Stimulated activated CD8-positive, alpha-beta memory T cell treated with anti-CD3 and anti-CD28 coated beads, Interleukin-7, amount 100 ng/mL, for 4 hours (primary cell): ENCODE measurements around the gene PLOD2.
"Not testable (repeated sequence)": the region's sequence is repeated elsewhere in the genome, so short reads cannot be mapped to it uniquely, and the experiment has no call there.

Experiments
- DNase-seq, 2 donors: peaks; one replicate each; pipeline ENCODE4 v3.0.0-alpha.2; 2020; ENCODE audit warnings: low read depth in 2 of 2

Gene PLOD2

GRCh38 chr3:146139586-146140110 is 21.3 kb downstream of the PLOD2 start:
- no peak for DNase-seq

- DNase-seq, result no peak
Observed at GRCh38 chr3:146138902-146139301, 22.1 kb downstream of the PLOD2 start.

DNA sequence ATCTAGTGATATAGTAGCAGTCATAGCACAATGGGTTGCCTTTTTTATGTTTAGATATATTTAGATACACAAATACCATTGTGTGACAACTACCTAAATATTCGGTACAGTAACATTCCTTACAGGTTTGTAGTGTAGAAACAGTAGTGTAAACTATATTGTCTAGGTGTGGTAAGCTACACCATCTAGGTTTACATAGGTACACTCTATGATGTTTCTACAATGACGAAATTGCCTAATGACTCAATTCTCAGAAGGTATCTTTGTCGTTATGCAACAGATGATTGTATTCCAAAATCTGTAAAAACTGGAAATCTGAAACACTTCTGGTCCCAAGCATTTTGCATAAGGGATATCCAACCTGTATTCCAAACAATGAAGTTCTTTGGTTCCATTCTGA is 24.3 kb downstream of the PLOD2 start:
- DNase-seq, result no peak

DNA sequence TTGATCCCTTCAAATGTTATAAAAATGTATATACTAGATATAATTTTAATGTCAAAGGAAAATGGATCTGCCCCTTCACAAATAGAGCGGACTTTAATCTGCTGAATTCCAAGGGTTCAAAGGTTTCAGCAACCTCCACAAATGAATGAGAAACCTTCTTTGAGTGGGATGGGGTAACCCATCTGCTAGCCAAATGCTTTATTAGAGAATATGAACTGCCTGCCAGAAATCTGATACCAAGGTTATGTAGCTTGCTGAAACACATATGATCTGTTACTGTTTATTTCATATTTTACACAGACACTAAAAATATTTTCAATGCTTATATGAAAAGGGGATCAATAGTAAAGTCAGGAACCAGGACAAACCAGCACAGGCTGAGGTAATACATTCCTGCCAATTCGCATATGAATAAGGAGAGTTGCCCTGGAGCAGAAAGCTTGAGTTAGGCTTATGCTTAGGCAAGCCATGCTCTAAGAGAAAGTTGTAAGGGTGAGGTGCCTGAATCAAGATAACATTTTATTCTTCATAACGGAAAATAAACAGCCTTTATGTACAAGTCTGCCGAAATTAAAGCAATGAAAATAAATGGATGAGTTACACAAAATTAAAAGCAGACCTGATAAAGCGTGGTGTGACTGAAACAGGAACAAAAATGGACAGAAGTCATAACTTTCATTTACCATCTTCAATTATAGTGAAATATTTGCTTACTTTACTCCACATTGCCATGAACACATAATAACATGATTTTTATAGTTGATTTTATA is 26.5 kb downstream of the PLOD2 start:
- DNase-seq, result no peak

GRCh38 chr3:146133441-146133840 is 27.5 kb downstream of the PLOD2 start:
- no peak for DNase-seq

GRCh38 chr3:146131616-146132410 is 29.2 kb downstream of the PLOD2 start:
- DNase-seq, result no peak

DNA sequence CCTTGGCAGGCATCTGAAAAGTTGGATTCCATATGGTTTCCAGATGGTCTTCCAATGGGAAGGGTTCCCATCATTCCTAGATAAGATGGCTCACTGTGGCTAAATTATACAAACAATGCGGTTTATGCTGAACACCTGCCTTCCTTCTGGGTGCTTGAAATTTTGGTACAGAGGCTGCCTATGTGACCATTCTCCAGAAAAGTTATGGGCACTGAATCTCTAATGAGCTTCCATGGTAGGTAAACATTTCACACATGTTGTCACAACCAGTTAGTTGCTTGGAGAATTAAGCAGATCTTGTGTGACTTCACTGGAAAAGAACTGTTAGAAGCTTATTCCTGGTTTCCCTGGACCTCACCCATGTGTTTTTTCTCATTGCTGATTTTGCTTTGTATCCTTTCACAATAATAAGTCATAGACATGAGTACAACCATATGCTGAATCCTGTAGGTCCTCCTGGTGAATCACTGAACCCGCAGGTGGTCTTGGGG is 30.1 kb downstream of the PLOD2 start:
- no peak for DNase-seq

DNA sequence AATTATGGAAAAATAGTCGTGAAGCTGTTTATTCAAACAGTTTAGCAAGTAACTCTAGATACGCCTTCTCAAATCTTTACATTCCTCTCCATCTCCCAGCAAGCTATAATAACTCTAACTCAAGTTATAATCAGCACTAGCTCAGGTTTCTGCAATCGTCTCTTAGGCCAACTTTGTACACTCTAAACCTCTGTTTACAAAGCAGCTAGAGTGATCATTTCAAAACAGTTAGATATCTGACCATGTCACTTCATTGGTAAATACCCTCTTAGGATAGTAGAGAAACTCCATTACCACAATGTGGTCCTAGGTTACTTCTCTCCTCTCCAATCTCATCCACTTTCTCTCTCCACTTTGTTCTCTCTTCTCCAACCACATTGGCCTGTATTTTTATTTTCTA is 31.2 kb downstream of the PLOD2 start:
- no peak for DNase-seq

- DNase-seq, result no peak
Observed at GRCh38 chr3:146128939-146129338, 32.0 kb downstream of the PLOD2 start.

DNA sequence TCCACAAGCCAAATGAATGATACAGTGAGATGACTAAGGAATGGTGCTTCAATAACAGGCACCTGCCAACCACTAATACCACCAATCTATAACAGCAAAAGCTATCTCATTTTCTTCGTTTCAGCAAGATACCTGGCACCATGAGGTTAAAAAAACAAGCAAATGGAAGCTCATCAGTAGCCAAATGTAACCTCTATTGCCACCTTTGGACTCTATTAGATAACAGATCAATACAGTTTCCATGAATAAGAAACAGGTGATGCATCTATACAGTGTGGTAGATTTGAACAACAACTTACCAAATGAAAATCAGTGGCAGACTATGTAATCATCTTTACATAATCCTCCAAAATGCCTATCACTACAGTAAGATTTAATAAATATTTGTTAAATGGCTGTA is 32.8 kb downstream of the PLOD2 start:
- DNase-seq, result no peak

- DNase-seq, result no peak
Observed at GRCh38 chr3:146125951-146126350, 35.0 kb downstream of the PLOD2 start.

- no peak for DNase-seq
Observed at GRCh38 chr3:146124126-146124801, 36.7 kb downstream of the PLOD2 start.

DNA sequence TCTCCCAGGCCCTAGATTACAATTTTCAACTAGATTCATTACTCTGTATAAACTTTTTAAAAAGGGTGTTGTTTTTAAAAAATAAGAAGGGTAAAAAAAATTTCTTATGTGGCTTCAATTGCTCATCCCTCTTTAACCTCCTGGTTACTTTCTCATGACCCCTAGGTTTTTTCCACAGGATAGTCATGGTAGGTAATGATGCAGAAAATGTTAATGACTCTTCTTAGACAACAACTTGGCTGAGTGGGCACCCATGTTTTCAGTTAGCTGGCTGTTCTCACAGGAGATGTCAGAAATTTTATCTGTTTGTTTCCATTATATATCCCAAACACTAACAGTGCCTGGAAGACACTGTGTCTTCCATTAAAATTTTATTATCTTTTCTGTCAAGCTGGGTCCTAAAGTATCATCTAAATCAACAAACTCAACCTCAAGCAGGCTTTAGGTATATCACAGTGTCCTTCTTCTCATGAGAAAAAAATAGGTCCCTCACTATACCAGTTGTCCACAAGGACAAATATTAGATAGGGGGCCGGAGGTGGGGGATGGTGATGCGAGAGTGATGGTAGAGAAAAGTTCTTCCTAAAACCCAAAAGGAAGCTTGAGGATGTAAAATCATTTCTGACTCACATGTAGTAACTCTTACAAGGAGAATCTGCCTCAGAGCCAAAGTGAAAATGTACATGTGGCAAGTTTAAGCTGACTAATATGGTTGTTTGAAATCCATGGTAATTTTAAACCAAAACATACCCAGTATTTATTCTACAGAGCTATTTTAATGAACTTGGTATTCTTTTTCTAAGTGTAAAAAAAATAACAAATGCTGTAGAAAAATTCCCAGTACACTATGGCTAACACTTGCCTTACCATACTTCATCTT is 43.3 kb downstream of the PLOD2 start:
- no peak for DNase-seq

DNA sequence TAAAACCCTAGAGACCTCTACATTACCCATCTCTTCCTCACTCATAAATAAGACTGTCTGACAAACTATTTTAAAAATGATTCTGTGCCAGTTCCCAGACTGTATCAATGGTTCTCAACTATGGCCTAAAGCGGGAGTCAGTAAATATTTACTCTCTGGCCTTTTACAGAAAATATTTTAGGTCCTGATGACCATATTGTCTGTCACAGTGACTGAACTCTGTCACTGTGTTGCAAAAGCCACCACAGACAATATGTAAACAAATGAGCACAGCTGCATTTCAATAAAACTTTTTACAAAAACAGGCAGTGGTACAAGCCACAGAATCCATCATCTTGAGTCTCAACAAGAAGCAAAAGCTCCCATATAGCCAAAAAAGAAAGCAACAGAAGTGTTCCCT is 45.4 kb downstream of the PLOD2 start:
- DNase-seq, result no peak

- not testable (repeated sequence) for DNase-seq
Observed at GRCh38 chr3:146113804-146114203, 47.2 kb downstream of the PLOD2 start.

GRCh38 chr3:146111337-146111736 is 49.6 kb downstream of the PLOD2 start:
- no peak for DNase-seq

GRCh38 chr3:146110161-146110560 is 50.8 kb downstream of the PLOD2 start:
- no peak for DNase-seq

- DNase-seq, result no peak
Observed at GRCh38 chr3:146106986-146107385, 54.0 kb downstream of the PLOD2 start.

DNA sequence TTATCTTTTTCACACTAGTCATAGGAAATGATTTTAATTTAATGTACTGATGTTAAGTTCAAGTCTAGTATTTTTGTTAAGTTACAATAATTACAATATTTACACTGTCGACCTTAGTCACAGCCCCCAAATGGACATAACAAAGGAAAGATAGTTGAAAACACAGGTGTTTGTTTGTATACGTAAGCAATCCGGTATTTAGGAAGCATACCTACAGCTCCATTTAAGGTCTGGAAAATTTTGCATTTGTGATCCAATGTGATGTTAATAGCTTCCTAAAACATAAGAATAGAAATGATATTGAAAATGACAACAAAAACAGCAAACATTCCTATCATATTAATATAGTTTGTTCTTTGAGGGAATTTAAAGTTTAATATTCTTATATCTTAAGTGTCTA is 56.9 kb downstream of the PLOD2 start:
- DNase-seq, result no peak

DNA sequence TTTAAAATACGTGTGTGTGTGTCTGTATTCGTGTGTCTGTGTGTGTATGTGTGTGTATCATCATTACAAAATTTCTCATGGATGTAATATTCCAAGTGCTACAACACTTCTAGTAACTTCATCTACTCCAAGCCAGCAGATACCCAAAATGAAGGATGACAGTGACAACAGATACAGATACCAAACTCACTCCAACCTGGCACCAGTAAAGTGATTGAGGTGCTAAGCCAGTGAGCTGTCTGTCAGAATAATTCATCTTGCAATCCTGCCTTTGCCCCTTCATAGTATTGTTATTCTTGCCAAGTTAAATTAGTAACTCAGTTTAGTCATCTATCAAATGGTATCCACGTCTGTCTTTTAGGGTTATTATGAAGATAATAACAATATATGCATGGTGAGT is 58.1 kb downstream of the PLOD2 start:
- no peak for DNase-seq

GRCh38 chr3:146101538-146101937 is 59.4 kb downstream of the PLOD2 start:
- DNase-seq, result no peak
